Ovary (tissue), 9 donors: Measurements from ENCODE around the gene ALOX12B. TPM values are rescaled to one million over a fixed set of nuclear protein-coding genes. Genes with fewer than 3 reads are reported as not detected.
A peak's percentile ranks its signal among the peaks of the same experiment; 100 is the strongest.
"Not testable (repeated sequence)": the region's sequence is repeated elsewhere in the genome, so short reads cannot be mapped to it uniquely, and the experiment has no call there.

ENCODE experiments used
- DNase-seq, 5 donors: peaks; one replicate each; pipeline ENCODE4 v3.0.0-alpha.2; 2019 to 2020
- H3K27ac ChIP-seq, 2 donors: fragments of 200-600 bp; one replicate each; pipeline versions ENCODE4 v1.5.1 to v1.8.0; 2019 to 2022
- H3K27me3 ChIP-seq: fragments of 200-600 bp; one replicate; pipeline ENCODE4 v1.8.0; 2022
- H3K36me3 ChIP-seq: fragments of 200-600 bp; sonication (generic); one replicate; pipeline ENCODE4 v1.5.1; 2019
- H3K4me1 ChIP-seq: one replicate; pipeline ENCODE4 v1.8.1; 2013; ENCODE audit warnings: mild to moderate bottlenecking, moderate library complexity; ENCODE audit not compliant: insufficient read depth
- H3K4me3 ChIP-seq: fragments of 200-600 bp; sonication (generic); one replicate; pipeline ENCODE4 v1.5.1; 2017
- H3K9me3 ChIP-seq, 2 donors: fragments of 200-600 bp in 1 of 2; sonication (generic) in 1 of 2; one replicate each; pipeline versions ENCODE4 v1.5.1 to v1.8.1; 2013 to 2019; ENCODE audit warnings: mild to moderate bottlenecking in 1 of 2, moderate library complexity in 1 of 2
- CTCF ChIP-seq, 3 donors: fragments of 450-650 bp in 2 of 3; fragments of 200-600 bp in 1 of 3; IDR thresholded peaks; one replicate each; pipeline versions ENCODE4 v1.5.1 to v1.8.0; 2016 to 2022; ENCODE audit warnings: antibody characterized with exemption in 3 of 3, mild to moderate bottlenecking in 1 of 3
- EP300 ChIP-seq: sonication (generic); formaldehyde crosslinking; IDR thresholded peaks from one replicate; pipeline ENCODE4 v1.6.1; 2017; ENCODE audit warnings: antibody characterized with exemption
- POLR2A ChIP-seq: fragments of 450-650 bp; IDR thresholded peaks from one replicate; pipeline ENCODE4 v1.6.1; 2017; ENCODE audit warnings: antibody characterized with exemption, mild to moderate bottlenecking, moderate library complexity
- WGBS, 3 donors: extraction: QIAGEN DNeasy Blood & Tissue Kit in 1 of 3; methylation state at CpG; one replicate each; pipeline versions ENCODE4 v1.1.5 to v1.1.7; 2013 to 2017; 5-methylcytosine and 5-hydroxymethylcytosine counted together
- intact Hi-C, 4 donors: fragments of 100-400 bp; cut with DNase I; formaldehyde crosslinking; loops; one replicate each; pipeline versions ENCODE4 v1.11.0 to v1.15.1; 2022 to 2023
- polyA plus RNA-seq, 2 donors: library from polyadenylated mRNA; stranded (reverse); fragments of 200-250 nt in 1 of 2; fragments of 350-450 nt in 1 of 2; fragmentation: Illumina TruSeq in 1 of 2; extraction: RNeasy Lipid Tissue Mini Kit (QIAGEN cat#74804) in 1 of 2; gene quantifications; one replicate each; pipeline ENCODE4 v1.2.3, GENCODE V29; 2013 to 2014
- total RNA-seq, 7 donors: library from RNA; depleted of rRNA in 2 of 7; stranded (reverse); fragments of >200 nt in 2 of 7; fragmentation: NEBNext Ultra II Directional in 3 of 7; extraction: Animal tissue kit (Norgen Biotek cat#: 25700) in 3 of 7; gene quantifications; one replicate each; pipeline versions ENCODE4 v1.1.0 to v1.2.4, GENCODE V29; 2016 to 2023
- donor health status: DM: no; HTN: no; CAD: no; lungs with moderate emphysema.
- donor health status: DM: no; HTN: no; CAD: no.
- donor health status: Bipolar disorder and iron deficiency.
- donor health status: DM: yes; HTN: yes; CAD: no.
- donor health status: DM: no; HTN: no; CAD: no.
- donor health status: DM: yes; HTN: yes; CAD: no.

ALOX12B gene
- total and polyA plus RNA-seq, 9 donors = 0.70 TPM; not detected in 8

- intact Hi-C loops = loop anchor here in 1 of 4 donors (5.0 kb wide), 1 partner anchor 222 kb away; no protein-coding TSS in a partner anchor
- Histone ChIP-seq H3K27ac (no peak overlapping the region), H3K9me3 (no peaks in the 10 kb centered on the region), H3K27me3 (no peaks in the 10 kb centered on the region), H3K36me3 (no peaks in the 10 kb centered on the region), H3K4me1 (peaks cover 5% of the 10 kb centered on the region), H3K4me3 (peak overlapping the region; percentile 37)
- DNase-seq = no peak
- TF ChIP-seq EP300 (no peak), POLR2A (no peak), CTCF (IDR thresholded peaks at IDR 0.05) (no peak)
- 13 to 25% (median 16%) methylated on average over 21 to 25 of the region's 25 CpGs for WGBS, 3 donors
Observed at GRCh38 chr17:8080208-8080798, 7.2 kb downstream of the ALOX12B start.

GRCh38 chr17:8079291-8080207, 8.0 kb downstream of the ALOX12B start:
- Histone ChIP-seq H3K27ac (no peak overlapping the region), H3K36me3 (no peaks in the 10 kb centered on the region), H3K9me3 (no peaks in the 10 kb centered on the region), H3K4me3 (peak overlapping the region; percentile 37), H3K4me1 (peaks cover 5% of the 10 kb centered on the region), H3K27me3 (no peaks in the 10 kb centered on the region)
- peak; percentile 58 to 84 (median 74) for DNase-seq
- TF ChIP-seq EP300 (no peak), CTCF (IDR thresholded peaks at IDR 0.05) (peak; percentile 80 to 90 (median 80))
- intact Hi-C loops = loop anchor here in 3 of 4 donors (5.0 to 10.0 kb wide), 2 partner anchors 223 to 225 kb away; no protein-coding TSS in a partner anchor
- WGBS, 3 donors = 1% methylated on average over 68 to 87 of the region's 87 CpGs

- intact Hi-C loops = loop anchor here in 2 of 4 donors (5.0 to 10.0 kb wide), 2 partner anchors 224 to 227 kb away; no protein-coding TSS in a partner anchor
- not testable (repeated sequence) for H3K4me3 ChIP-seq, H3K36me3 ChIP-seq, DNase-seq, H3K27me3 ChIP-seq, H3K27ac ChIP-seq, H3K4me1 ChIP-seq, H3K9me3 ChIP-seq
- 79 to 85% (median 84%) methylated on average over 5 of the region's 5 CpGs for WGBS, 3 donors
Observed at GRCh38 chr17:8077939-8078338, 9.6 kb downstream of the ALOX12B start.

GRCh38 chr17:8076502-8077266, 10.8 kb downstream of the ALOX12B start:
- Histone ChIP-seq H3K4me1 (peaks cover 5% of the 10 kb centered on the region), H3K9me3 (no peaks in the 10 kb centered on the region), H3K36me3 (no peaks in the 10 kb centered on the region), H3K4me3 (no peak overlapping the region), H3K27me3 (no peaks in the 10 kb centered on the region), H3K27ac (no peak overlapping the region)
- 76 to 83% (median 80%) methylated on average over 13 of the region's 13 CpGs for WGBS, 3 donors
- no peak for TF ChIP-seq CTCF (IDR thresholded peaks at IDR 0.05)
- no peak for TF ChIP-seq POLR2A
- TF ChIP-seq EP300 = no peak
- intact Hi-C loops = loop anchor here in 2 of 4 donors (5.0 to 10.0 kb wide), 2 partner anchors 226 to 228 kb away; no protein-coding TSS in a partner anchor
- no peak for DNase-seq
